Brain microvascular endothelial cell (primary cell): ENCODE results near the gene RNF187.
"Not testable (repeated sequence)": the region's sequence is repeated elsewhere in the genome, so short reads cannot be mapped to it uniquely, and the experiment has no call there.

Experiments used
- DNase-seq: peaks from one replicate; pipeline ENCODE4 v3.0.0-alpha.2; 2020
- H3K27ac ChIP-seq: fragments of 250-450 bp; sonication (Bioruptor Pico); 2 replicates; pipeline ENCODE4 v1.5.1; 2020; ENCODE audit warnings: mild to moderate bottlenecking, moderate library complexity
- H3K27me3 ChIP-seq: fragments of 250-450 bp; sonication (Bioruptor Pico); replicated peaks from 2 replicates; pipeline ENCODE4 v1.5.1; 2020; ENCODE audit warnings: mild to moderate bottlenecking
- H3K36me3 ChIP-seq: fragments of 250-450 bp; sonication (Bioruptor Pico); replicated peaks from 2 replicates; pipeline ENCODE4 v1.5.1; 2020; ENCODE audit warnings: mild to moderate bottlenecking
- H3K4me3 ChIP-seq: 2 replicates; pipeline ENCODE4 v1.5.1; 2011; ENCODE audit warnings: low read depth, mild to moderate bottlenecking, control low read depth, low read length, moderate library complexity
- in situ Hi-C: cut with HindIII; loops from 2 replicates; pipeline ENCODE4 v1.10.0; 2017; ENCODE audit warnings: low sequenced_read_pairs, low pct_ligation_motif_present
- TF ChIP-seq, protein P1 (sequence below): IDR thresholded peaks from 2 replicates; pipeline ENCODE4 v1.5.1; 2011; ENCODE audit warnings: low read depth, mild to moderate bottlenecking, moderate library complexity, low read length, control low read depth, inconsistent platforms; ENCODE audit errors: missing control alignments

The RNF187 gene

DNA sequence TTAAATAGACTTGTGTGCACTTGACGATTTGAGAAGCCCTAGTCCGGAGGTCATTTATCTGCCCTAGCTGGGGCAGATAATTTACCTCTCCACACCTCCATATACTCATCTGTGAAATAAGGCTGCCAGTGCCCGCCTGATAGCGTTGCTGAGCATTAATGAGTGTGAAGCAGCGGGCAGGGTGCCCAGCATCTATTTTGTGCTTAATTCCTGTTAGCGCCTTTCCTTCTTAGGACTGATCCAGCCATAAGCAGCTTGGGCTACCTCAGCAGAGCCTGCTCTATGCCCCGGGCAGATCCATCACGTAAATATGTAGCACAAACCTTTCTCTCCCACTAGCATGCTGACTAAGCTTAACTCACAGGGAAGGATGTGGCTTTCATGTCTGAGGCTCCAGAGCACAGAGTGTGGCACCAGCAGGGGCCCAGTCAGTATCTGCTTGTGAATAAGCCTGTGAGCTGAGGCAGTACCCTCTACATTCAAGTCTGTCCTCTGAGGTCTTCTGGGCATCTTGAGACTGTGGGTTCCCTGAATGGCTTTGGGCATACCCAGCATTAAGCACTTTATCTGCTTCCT is 21.5 kb upstream of the RNF187 start:
- Histone ChIP-seq H3K4me3 (no peak overlapping the region), H3K27ac (no peak overlapping the region), H3K36me3 (no peaks in the 10 kb centered on the region), H3K27me3 (peaks cover 42% of the 10 kb centered on the region)
- in situ Hi-C loops, result no loop called here
- TF ChIP-seq, protein P1, sequence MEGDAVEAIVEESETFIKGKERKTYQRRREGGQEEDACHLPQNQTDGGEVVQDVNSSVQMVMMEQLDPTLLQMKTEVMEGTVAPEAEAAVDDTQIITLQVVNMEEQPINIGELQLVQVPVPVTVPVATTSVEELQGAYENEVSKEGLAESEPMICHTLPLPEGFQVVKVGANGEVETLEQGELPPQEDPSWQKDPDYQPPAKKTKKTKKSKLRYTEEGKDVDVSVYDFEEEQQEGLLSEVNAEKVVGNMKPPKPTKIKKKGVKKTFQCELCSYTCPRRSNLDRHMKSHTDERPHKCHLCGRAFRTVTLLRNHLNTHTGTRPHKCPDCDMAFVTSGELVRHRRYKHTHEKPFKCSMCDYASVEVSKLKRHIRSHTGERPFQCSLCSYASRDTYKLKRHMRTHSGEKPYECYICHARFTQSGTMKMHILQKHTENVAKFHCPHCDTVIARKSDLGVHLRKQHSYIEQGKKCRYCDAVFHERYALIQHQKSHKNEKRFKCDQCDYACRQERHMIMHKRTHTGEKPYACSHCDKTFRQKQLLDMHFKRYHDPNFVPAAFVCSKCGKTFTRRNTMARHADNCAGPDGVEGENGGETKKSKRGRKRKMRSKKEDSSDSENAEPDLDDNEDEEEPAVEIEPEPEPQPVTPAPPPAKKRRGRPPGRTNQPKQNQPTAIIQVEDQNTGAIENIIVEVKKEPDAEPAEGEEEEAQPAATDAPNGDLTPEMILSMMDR, result no peak
- no peak for DNase-seq

DNA sequence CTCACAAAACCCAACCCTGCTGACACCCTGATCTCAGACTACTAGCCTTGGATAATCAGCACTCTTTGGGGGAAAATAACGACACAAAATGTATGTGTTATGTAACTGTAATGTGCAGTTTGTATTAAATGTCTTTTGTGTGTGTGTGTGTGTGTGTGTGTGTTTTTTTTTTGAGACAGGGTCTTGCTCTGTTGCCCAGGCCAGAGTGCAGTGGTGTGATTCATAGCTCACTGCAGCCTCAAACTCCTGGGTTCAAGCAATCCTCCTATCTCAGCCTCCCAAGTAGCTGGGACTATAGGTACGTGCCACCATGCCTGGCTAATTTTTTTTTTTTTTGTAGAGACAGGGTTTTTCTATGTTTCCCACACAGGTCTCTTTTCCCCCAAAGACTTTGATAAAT is 19.0 kb upstream of the RNF187 start:
- H3K27ac ChIP-seq, DNase-seq, H3K4me3 ChIP-seq, in situ Hi-C loops, H3K36me3 ChIP-seq: not testable (repeated sequence)
- peaks cover 39% of the 10 kb centered on the region for H3K27me3 ChIP-seq

DNA sequence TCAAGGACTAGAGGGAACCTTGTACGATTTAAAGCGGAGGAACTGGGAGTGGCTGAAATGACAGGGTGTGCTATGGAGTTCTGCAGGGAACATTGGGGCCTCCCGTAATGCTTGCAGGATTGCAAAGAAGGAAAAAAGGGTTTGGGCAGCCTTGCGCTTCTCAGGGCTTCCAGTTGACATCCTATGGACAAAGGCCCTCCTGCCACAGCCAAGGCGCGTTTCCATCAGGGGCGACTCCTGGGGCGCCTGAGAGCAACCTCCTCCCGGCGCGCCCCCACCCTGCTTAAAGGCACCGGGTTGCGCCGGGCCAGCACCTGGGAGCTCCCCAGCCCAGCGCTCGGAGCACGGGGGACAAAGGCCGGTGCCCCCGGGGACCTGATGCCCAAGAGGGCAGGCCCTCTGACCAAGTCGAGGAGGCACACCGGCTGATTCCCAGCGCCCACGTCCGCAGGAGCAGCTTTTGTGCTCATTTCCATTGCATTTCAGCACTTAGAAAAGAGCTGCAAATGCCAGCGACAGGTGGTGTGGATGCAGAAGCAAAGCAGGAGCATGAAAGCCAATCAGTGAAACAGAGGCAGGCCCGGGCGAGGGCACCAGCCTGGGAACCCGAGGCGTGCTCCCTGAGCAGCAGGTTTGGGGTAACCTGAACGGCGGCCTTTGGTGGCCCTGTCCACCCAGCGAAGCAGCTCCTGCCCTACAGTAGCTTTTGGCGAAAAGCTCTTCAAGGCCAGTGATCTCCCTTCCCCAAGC is 17.6 kb upstream of the RNF187 start:
- Histone ChIP-seq H3K27me3 (peaks cover 39% of the 10 kb centered on the region), H3K36me3 (no peaks in the 10 kb centered on the region), H3K27ac (no peak overlapping the region), H3K4me3 (no peak overlapping the region)
- in situ Hi-C loops, result no loop called here
- no peak for DNase-seq
- TF ChIP-seq, protein P1, result no peak

DNA sequence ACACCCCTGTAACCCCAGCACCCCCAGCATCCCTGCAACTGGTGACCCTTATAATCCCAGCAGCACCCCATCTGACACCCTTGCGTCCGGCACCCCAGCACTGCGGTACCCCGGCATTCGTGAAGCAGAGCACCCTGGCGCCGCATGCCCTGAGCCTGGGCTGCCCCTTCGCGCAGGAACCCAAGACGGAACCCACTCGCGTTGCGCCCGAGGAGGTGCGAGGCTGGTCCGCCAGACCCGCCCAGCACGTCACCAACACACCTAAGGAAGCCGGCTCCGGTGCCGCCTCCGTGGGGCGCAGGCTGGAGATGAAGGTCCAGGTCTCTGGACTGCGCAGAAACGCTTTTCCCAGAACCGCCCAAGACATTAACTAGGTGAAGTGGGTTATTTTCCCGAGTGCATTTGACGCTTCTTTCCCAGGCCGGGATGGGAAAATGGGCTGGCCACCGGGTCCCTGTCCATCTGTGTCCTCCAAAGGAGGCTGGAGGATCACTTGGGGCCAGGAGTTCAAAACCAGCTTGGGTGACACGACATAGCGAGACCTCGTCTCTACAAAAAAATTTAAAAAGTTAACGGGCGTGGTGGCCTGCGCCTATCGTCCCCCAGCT is 15.9 kb upstream of the RNF187 start:
- no peak overlapping the region for H3K4me3 ChIP-seq
- TF ChIP-seq, protein P1, result no peak
- H3K27me3 ChIP-seq, result peaks cover 34% of the 10 kb centered on the region
- no peaks in the 10 kb centered on the region for H3K36me3 ChIP-seq
- no peak for DNase-seq
- no peak overlapping the region for H3K27ac ChIP-seq
- in situ Hi-C loops, result no loop called here

DNA sequence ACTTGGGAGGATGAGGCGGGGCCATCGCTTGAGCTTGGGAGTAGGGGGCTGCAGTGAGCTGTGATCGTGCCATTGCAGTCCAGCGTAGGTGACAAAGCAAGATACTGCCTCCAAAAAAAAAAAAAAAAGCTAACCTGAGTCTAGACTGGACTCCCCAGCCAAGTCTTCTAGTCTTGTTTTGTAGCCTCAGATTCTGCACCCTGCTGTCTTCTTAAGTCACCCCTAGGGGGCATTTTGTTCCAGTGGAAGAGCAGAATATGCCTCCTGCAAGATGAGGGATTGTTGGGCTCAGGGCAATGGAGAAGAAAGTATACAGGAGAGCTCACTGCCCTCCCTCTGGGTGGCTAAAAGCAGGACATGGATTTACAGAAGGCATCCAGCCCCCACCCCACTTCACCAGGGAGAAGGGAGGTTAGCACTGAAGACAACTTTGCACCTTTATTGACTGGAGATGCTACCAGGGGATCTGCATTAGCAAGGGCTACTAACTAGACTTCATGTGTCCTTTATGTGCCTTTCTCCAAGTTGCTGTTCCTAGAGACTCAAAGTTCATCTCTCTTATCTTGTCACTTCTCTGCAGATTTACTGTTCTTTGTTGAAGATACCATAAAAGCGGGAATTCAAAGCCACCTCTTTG is 15.3 kb upstream of the RNF187 start:
- Histone ChIP-seq H3K36me3 (no peaks in the 10 kb centered on the region), H3K27ac (no peak overlapping the region), H3K27me3 (peaks cover 32% of the 10 kb centered on the region), H3K4me3 (no peak overlapping the region)
- DNase-seq, result no peak
- in situ Hi-C loops, result no loop called here
- TF ChIP-seq, protein P1, result peak; percentile 64

DNA sequence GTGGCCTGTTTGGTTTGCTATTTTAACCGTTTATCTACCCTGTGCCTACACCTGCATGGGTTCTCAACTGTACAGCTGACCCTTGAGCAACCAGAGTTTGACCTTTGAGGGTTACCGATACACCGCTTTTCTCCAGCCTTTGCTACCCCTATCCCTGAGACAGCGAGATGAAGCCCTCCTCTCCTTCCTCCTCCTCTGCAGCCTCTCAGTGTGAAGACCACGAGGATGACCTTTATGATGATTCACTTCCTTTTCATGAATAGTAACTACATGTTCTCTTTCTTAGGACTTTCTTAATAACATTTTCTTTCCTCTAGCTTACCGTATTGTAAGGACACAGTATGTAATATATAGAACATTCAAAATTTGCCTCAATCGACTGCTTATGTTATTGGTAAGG is 14.5 kb upstream of the RNF187 start:
- in situ Hi-C loops, result no loop called here
- Histone ChIP-seq H3K27me3 (peaks cover 24% of the 10 kb centered on the region), H3K36me3 (no peaks in the 10 kb centered on the region), H3K27ac (peak overlapping the region; percentile 23), H3K4me3 (no peak overlapping the region)
- DNase-seq, result peak; percentile 31
- TF ChIP-seq, protein P1, result no peak
